HG03108 (cell line): ENCODE data around the gene DNASE1L1.

Experiments used
- ATAC-seq: cut with Tn5 transposase; IDR thresholded peaks from one replicate; pipeline ENCODE4 v1.9.1; 2021; ENCODE audit warnings: moderate library complexity; ENCODE audit not compliant: unreplicated experiment

Gene DNASE1L1

GRCh38 chrX:154384284-154384892 lies 24.7 kb downstream of the DNASE1L1 start:
- ATAC-seq: no peak

GRCh38 chrX:154383359-154384283 lies 25.4 kb downstream of the DNASE1L1 start:
- no peak for ATAC-seq

GRCh38 chrX:154382483-154383069 lies 26.5 kb downstream of the DNASE1L1 start:
- no peak for ATAC-seq

GRCh38 chrX:154381271-154381670 lies 27.8 kb downstream of the DNASE1L1 start:
- no peak for ATAC-seq

GRCh38 chrX:154380787-154381186 lies 28.3 kb downstream of the DNASE1L1 start:
- ATAC-seq: no peak

GRCh38 chrX:154380153-154380552 lies 28.9 kb downstream of the DNASE1L1 start:
- no peak for ATAC-seq

- no peak for ATAC-seq
Observed at GRCh38 chrX:154379569-154379951, 29.5 kb downstream of the DNASE1L1 start.

- peak; percentile 76 for ATAC-seq
Observed at GRCh38 chrX:154378799-154379568, 30.1 kb downstream of the DNASE1L1 start, which contains the start of gene EMD. TSS of gene EMD (plus strand) at chrX:154379295. CDS start at chrX:154379485, 190 bp downstream.

- ATAC-seq: peak; percentile 2
Observed at GRCh38 chrX:154378059-154378798, 30.8 kb downstream of the DNASE1L1 start.

- no peak for ATAC-seq
Observed at GRCh38 chrX:154376774-154377173, 32.3 kb downstream of the DNASE1L1 start.

GRCh38 chrX:154375156-154375504 lies 33.9 kb downstream of the DNASE1L1 start:
- ATAC-seq: no peak

GRCh38 chrX:154374313-154375155 lies 34.5 kb downstream of the DNASE1L1 start, which contains the start of gene FLNA:
TSS of gene FLNA (minus strand) at chrX:154374634. CDS start at chrX:154371245, 3,389 bp downstream.
- no peak for ATAC-seq

- ATAC-seq: no peak
Observed at GRCh38 chrX:154373340-154374306, 35.4 kb downstream of the DNASE1L1 start.

- no peak for ATAC-seq
Observed at GRCh38 chrX:154372612-154373022, 36.4 kb downstream of the DNASE1L1 start.

- ATAC-seq: no peak
Observed at GRCh38 chrX:154371789-154372300, 37.2 kb downstream of the DNASE1L1 start.

GRCh38 chrX:154371017-154371788 lies 37.9 kb downstream of the DNASE1L1 start:
- ATAC-seq: peak; percentile 46
